ENCODE measurements around the gene TMEM184A. TPM values are rescaled to one million over a fixed set of nuclear protein-coding genes. Genes with fewer than 3 reads are reported as not detected.
"Not testable (repeated sequence)": the region's sequence is repeated elsewhere in the genome, so short reads cannot be mapped to it uniquely, and the experiment has no call there.

The TMEM184A gene
- total RNA-seq, 2 donors from 2014 or later = 1.5 TPM; not detected in 1

DNA sequence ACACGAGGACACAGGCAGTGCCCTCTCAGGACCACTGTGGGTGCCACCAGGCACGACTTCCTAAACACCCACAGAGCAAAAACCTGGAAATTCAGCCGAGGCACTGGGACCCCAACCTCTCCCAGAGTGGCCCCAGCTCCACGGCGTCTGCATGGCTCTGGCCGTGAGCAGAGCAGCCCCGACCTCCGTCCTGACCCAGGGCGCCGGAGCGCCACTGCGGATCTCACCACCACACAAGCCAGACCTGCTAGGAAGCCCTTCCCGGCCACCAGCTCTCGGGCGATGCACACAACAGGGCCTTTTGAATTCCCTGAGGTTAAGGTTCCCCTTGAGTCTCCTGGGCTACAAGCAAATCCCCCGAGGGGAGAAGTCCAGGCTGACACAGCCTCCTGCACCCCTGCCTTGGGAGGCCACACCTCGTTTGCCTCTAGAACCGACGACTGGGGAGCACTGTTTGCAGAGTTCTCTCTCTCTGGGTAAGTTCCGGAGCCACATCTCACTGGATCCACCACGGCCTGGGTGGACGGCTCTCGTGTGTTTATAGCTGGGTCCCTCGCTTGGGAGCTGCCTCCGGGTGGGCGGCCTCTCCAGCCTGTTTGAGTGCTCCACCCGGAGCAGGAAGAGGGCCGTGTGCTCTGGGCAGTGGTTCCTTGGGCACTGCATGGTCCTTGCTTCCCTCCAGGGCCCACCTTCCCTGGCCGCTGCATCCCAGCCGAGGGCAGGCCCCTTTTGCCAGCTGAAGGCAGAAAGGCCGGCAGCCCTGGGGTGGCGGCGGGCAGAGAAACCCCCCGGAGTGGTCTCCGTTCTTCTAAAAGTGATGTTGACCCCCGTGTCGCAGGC, 29.4 kb upstream of the TMEM184A start:
- Histone ChIP-seq H3K36me3 (no peaks in the 10 kb centered on the region), H3K9me3 (peaks cover 5% of the 10 kb centered on the region), H3K27ac (no peak overlapping the region), H3K27me3 (replicated peaks; ENCODE audit: insufficient read depth) (no peaks in the 10 kb centered on the region), H3K4me3 (no peak overlapping the region), H3K4me1 (ENCODE audit: control insufficient read depth in 1 of 2, low read depth in 2 of 2) (no peaks in the 10 kb centered on the region)
- ATAC-seq (ENCODE audit: insufficient number of reproducible peaks, low FRiP score, low read depth) = no peak
- no peak for DNase-seq (ENCODE audit: low spot score)
- TF ChIP-seq, protein P1, sequence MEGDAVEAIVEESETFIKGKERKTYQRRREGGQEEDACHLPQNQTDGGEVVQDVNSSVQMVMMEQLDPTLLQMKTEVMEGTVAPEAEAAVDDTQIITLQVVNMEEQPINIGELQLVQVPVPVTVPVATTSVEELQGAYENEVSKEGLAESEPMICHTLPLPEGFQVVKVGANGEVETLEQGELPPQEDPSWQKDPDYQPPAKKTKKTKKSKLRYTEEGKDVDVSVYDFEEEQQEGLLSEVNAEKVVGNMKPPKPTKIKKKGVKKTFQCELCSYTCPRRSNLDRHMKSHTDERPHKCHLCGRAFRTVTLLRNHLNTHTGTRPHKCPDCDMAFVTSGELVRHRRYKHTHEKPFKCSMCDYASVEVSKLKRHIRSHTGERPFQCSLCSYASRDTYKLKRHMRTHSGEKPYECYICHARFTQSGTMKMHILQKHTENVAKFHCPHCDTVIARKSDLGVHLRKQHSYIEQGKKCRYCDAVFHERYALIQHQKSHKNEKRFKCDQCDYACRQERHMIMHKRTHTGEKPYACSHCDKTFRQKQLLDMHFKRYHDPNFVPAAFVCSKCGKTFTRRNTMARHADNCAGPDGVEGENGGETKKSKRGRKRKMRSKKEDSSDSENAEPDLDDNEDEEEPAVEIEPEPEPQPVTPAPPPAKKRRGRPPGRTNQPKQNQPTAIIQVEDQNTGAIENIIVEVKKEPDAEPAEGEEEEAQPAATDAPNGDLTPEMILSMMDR (IDR thresholded peaks at IDR 0.05) = no peak

DNA sequence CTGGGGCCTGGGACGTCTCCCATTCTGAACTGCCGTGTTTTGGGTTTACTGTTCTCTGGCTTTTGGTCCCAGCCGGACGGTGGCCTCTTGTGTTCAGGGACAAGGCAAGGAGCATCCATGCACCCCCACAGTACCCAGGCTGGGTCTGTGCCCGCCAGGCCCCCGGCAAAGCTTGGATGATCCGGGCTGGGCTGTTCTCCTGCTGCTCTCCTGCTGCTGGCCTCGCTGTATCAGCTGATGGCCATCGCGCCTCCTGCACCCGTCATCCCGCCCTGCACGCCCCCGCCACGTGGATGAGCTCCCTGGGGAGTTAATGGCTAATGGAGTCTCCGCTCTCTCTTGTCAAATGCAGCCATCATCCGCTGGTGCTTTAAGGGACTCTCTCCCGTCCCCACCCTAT, 28.7 kb upstream of the TMEM184A start:
- H3K9me3 ChIP-seq = peaks cover 5% of the 10 kb centered on the region
- no peak for ATAC-seq (ENCODE audit: insufficient number of reproducible peaks, low FRiP score, low read depth)
- no peak for DNase-seq (ENCODE audit: low spot score)
- H3K27me3 ChIP-seq (replicated peaks; ENCODE audit: insufficient read depth) = no peaks in the 10 kb centered on the region
- no peak overlapping the region for H3K4me3 ChIP-seq
- no peak overlapping the region for H3K27ac ChIP-seq
- H3K4me1 ChIP-seq (ENCODE audit: control insufficient read depth in 1 of 2, low read depth in 2 of 2) = peaks cover 0 to under 1% of the 10 kb centered on the region in 2 donors
- TF ChIP-seq, protein P1 (IDR thresholded peaks at IDR 0.05) = no peak
- H3K36me3 ChIP-seq = no peaks in the 10 kb centered on the region

DNA sequence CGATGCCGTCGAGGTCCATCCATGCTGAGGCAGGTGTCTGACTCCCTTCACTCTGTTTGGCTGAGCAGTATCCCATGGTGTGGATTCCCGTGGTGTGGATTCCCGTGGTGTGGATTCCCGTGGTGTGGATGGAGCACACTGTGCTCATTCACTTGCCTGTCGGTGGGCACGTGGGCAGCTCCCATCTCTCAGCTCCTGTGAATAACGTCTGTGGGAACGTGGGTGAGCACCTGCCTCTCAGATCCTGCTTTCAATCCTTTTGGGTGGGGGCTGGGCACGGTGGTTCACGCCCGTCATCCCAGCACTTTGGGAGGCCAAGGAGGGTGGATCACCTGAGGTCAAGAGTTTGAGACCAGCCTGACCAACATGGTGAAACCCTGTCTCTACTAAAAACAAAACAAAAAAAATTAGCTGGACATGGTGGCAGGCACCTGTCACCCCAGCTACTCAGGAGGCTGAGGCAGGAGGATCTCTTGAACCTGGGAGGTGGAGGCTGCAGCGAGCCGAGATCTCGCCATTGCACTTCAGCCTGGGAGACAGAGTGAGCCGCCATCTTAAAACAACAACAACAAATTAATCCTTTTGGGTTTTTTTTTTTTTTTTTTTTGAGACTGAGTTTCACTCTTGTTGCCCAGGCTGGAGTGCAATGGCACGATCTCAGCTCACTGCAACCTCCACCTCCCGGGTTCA, 27.4 kb upstream of the TMEM184A start:
- H3K4me1 ChIP-seq (ENCODE audit: control insufficient read depth in 1 of 2, low read depth in 2 of 2); H3K4me3 ChIP-seq; H3K27ac ChIP-seq; H3K36me3 ChIP-seq; H3K9me3 ChIP-seq; ATAC-seq (ENCODE audit: insufficient number of reproducible peaks, low FRiP score, low read depth); DNase-seq (ENCODE audit: low spot score); H3K27me3 ChIP-seq (replicated peaks; ENCODE audit: insufficient read depth): not testable (repeated sequence)

DNA sequence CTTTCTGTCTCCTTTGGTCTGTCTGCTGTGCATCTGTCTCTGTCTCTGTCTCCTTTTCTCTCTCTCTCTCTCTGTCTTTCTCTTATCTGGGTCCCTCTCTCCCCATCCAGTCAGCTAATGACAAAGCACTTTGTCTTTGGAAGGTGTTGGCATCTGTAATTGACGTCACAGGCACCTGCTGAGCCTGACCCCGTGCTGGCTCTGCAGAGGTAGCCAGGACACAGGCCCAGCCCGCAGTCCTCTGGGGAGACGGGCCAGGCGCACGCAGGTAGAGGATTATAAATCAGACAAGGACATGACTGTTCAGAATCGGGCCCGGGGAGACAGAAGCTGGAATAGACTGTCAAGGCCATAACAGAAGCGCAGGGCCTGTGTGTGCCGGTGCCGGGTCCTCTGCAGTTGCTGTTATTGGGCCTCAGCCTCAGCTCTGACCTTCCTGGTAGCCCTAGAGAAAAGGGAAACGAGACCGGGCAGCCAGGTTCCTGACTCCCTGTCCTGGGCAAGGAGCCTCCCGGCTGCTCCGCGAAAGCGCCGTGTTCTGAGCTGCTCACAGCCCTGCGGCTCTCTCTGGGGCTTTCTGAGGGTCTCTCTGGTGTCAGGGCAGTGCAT, 24.5 kb upstream of the TMEM184A start:
- TF ChIP-seq, protein P1 (IDR thresholded peaks at IDR 0.05) = no peak
- ATAC-seq (ENCODE audit: insufficient number of reproducible peaks, low FRiP score, low read depth) = no peak
- Histone ChIP-seq H3K4me1 (ENCODE audit: control insufficient read depth in 1 of 2, low read depth in 2 of 2) (peaks cover 0 to 6% of the 10 kb centered on the region in 2 donors), H3K27me3 (replicated peaks; ENCODE audit: insufficient read depth) (no peaks in the 10 kb centered on the region), H3K36me3 (no peaks in the 10 kb centered on the region), H3K9me3 (no peaks in the 10 kb centered on the region), H3K4me3 (no peak overlapping the region), H3K27ac (no peak overlapping the region)
- DNase-seq (ENCODE audit: low spot score) = no peak

DNA sequence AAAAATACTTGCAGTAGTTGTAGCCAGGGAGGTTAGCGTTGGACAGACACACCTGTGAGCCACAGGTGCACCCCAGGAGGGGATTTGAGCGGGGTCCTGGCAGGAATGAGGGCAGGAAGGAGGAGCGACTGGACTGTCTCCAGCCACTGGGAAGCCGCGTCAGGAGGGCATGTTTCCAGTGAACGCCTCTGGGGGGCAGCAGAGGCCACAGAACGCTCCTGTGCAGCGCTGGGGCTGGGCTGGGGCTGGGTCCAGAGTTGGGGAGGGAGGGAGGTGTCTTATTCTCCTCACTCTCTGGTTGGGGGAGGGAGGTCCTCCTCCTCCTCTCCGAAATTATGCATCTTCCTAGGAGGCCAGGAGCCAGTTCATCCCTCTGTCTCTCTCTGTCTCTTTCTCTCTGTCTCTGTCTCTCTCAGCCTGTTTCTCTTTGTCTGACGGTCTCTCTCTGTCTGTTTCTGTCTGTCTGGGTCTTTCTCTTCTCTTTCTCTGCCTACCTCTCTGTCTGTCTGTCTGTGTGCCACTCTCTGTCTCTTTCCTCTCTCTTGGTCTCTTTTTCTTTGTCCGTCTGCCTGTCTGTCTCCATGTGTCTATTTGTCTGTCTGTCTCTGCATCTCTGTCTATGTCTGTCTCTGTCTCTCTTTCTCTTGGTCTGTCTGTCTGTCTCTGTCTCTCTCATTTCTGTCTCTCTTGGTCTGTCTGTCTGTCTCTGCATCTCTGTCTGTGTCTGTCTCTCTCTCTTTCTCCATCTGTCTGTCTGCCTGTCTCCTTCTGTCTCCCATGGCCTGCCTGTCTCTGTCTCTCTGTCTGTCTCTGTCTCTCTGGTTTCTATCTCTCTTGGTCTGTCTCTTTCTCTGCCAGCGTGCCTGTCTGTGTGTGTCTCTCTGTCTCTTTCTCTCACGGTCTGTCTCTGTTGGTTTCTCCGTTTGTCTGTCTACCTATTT, 23.7 kb upstream of the TMEM184A start:
- ATAC-seq (ENCODE audit: insufficient number of reproducible peaks, low FRiP score, low read depth) (peak; percentile 90), DNase-seq (ENCODE audit: low spot score) (no peak)
- no peaks in the 10 kb centered on the region for H3K9me3 ChIP-seq
- no peak overlapping the region for H3K27ac ChIP-seq
- H3K4me1 ChIP-seq (ENCODE audit: control insufficient read depth in 1 of 2, low read depth in 2 of 2) = peaks cover 0 to 6% of the 10 kb centered on the region in 2 donors
- H3K4me3 ChIP-seq = no peak overlapping the region
- H3K27me3 ChIP-seq (replicated peaks; ENCODE audit: insufficient read depth) = no peaks in the 10 kb centered on the region
- TF ChIP-seq, protein P1 (IDR thresholded peaks at IDR 0.05) = peak; percentile 85
- H3K36me3 ChIP-seq = no peaks in the 10 kb centered on the region

All from thoracic aorta (tissue), 2 donors.